Brain microvascular endothelial cell (primary cell): ENCODE results near the gene THSD4.

Experiments
- DNase-seq: peaks from one replicate; pipeline ENCODE4 v3.0.0-alpha.2; 2020
- H3K27ac ChIP-seq: fragments of 250-450 bp; sonication (Bioruptor Pico); 2 replicates; pipeline ENCODE4 v1.5.1; 2020; ENCODE audit warnings: mild to moderate bottlenecking, moderate library complexity
- H3K27me3 ChIP-seq: fragments of 250-450 bp; sonication (Bioruptor Pico); replicated peaks from 2 replicates; pipeline ENCODE4 v1.5.1; 2020; ENCODE audit warnings: mild to moderate bottlenecking
- H3K36me3 ChIP-seq: fragments of 250-450 bp; sonication (Bioruptor Pico); replicated peaks from 2 replicates; pipeline ENCODE4 v1.5.1; 2020; ENCODE audit warnings: mild to moderate bottlenecking
- H3K4me3 ChIP-seq: 2 replicates; pipeline ENCODE4 v1.5.1; 2011; ENCODE audit warnings: low read depth, mild to moderate bottlenecking, control low read depth, low read length, moderate library complexity
- in situ Hi-C: cut with HindIII; loops from 2 replicates; pipeline ENCODE4 v1.10.0; 2017; ENCODE audit warnings: low sequenced_read_pairs, low pct_ligation_motif_present
- TF ChIP-seq, protein P1 (sequence below): IDR thresholded peaks from 2 replicates; pipeline ENCODE4 v1.5.1; 2011; ENCODE audit warnings: low read depth, mild to moderate bottlenecking, moderate library complexity, low read length, control low read depth, inconsistent platforms; ENCODE audit errors: missing control alignments

Gene THSD4

DNA sequence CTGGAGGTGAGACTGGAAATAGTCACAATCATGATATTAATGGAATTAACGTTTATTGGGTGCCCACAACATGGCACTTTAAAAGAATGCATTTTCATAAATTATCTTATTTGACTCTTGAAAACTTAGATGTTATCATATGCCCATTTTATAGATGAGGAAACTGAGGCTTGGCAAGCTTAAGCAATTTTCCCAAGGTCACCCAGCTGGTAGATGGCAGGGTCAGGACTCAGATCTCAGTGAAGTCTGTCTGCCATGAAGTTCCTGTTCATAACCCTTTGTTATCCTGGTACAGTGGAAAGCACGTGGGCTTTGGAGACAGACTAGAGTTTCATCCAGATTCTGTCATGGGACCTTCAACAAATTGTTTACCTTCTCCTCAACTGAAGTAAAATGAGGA, 520.5 kb downstream of the THSD4 start:
- no peak overlapping the region for H3K4me3 ChIP-seq
- TF ChIP-seq, protein P1, sequence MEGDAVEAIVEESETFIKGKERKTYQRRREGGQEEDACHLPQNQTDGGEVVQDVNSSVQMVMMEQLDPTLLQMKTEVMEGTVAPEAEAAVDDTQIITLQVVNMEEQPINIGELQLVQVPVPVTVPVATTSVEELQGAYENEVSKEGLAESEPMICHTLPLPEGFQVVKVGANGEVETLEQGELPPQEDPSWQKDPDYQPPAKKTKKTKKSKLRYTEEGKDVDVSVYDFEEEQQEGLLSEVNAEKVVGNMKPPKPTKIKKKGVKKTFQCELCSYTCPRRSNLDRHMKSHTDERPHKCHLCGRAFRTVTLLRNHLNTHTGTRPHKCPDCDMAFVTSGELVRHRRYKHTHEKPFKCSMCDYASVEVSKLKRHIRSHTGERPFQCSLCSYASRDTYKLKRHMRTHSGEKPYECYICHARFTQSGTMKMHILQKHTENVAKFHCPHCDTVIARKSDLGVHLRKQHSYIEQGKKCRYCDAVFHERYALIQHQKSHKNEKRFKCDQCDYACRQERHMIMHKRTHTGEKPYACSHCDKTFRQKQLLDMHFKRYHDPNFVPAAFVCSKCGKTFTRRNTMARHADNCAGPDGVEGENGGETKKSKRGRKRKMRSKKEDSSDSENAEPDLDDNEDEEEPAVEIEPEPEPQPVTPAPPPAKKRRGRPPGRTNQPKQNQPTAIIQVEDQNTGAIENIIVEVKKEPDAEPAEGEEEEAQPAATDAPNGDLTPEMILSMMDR: no peak
- H3K27ac ChIP-seq: no peak overlapping the region
- DNase-seq: no peak
- no peaks in the 10 kb centered on the region for H3K36me3 ChIP-seq
- H3K27me3 ChIP-seq: no peaks in the 10 kb centered on the region
- in situ Hi-C loops: no loop called here

DNA sequence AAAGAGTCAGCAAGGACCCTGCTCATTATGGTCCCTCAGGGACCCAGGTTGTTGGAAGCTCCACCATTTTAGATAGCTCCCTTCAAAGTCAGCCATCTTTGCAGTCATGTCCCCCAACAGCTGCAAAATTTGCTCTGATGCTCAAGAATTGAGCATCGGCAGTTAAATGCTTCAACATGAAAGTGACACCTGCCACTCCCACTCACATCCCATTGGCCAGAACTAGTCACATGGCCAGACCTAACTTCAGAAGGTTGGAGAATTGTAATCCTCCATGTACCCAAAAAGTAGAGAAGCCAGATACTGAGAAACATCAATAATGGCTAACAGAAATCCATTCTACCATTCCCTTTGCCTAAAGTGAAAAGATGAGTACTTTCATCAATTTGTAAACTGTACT, 523.6 kb downstream of the THSD4 start:
- no peak for DNase-seq

DNA sequence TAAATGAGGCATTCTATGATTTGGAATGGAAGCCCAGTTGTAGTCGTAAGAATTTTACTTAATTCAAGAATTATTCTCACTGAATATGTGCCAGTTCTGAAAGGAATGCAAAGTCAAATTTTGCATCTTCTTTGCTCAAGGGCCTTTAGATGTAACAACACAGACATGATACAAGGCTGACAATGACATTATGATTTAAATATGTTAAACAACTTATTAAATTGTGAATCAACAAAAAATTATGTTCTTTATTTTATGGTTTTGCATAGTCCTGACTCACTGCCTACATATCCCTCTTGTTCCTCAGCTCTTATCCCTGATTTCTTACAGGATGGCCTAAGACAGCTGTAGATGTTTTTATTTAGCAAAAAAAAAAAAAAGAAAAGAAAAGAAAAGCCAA, 524.2 kb downstream of the THSD4 start:
- Histone ChIP-seq H3K36me3 (no peaks in the 10 kb centered on the region), H3K27ac (no peak overlapping the region), H3K4me3 (no peak overlapping the region), H3K27me3 (no peaks in the 10 kb centered on the region)
- TF ChIP-seq, protein P1: no peak
- in situ Hi-C loops: no loop called here
- no peak for DNase-seq

More for the DNA sequence above, 523.6 kb downstream of the THSD4 start:
- no peaks in the 10 kb centered on the region for H3K36me3 ChIP-seq
- H3K27me3 ChIP-seq: no peaks in the 10 kb centered on the region
- TF ChIP-seq, protein P1: no peak
- H3K27ac ChIP-seq: no peak overlapping the region
- no peak overlapping the region for H3K4me3 ChIP-seq
- in situ Hi-C loops: no loop called here

DNA sequence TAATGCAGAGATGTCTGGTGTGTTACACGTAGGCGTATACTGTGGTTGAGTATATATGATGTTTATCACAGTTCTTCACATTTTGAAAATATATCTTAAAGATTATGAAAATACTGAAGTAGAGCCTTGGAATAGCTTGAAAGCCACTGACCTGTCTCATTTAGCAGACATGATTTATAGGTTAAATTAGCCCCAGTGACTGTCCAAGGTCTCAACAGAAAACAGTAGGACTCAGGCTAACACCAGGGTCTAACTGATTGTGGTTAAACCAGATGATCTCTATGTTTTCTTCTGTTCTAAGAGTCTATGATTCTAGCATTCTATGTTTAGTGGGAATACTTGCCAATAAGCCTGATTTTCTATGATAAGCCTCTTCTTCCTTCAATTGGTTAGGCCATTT, 528.6 kb downstream of the THSD4 start:
- Histone ChIP-seq H3K27me3 (no peaks in the 10 kb centered on the region), H3K27ac (no peak overlapping the region), H3K36me3 (no peaks in the 10 kb centered on the region), H3K4me3 (no peak overlapping the region)
- in situ Hi-C loops: no loop called here
- TF ChIP-seq, protein P1: no peak
- DNase-seq: no peak

DNA sequence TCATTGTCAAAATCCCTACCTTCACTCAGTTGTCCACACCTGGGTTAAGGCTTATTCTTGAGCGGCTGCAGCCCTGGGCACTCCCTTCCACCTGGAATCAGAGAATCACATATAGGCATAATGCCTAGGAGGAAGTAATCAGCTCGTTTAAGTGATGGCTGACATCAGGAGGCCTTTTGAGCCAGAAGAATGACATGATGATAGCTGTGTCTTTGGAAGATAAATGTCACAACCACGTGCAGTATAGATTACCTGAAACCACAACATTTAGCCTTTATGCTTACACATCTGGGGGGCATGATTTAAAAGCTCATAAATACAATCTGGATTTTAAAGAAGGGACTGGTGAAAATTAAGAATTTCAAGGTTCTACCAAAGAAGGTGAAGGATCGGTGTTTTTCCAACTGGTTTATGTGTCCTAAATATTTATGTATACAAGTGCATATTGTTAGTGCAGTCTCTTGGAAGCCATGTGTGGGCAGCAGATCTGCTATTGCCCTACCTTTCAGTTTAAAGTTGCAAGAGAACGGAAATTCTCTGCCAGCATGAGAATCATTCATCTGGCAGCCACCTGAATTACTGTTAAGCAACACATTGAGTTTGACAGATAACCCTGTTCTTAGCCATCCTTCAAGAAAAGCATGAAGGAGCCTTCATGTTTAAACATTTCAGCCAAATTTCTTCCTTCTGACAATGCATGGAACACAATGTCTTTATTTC, 531.7 kb downstream of the THSD4 start:
- no peak for DNase-seq
- TF ChIP-seq, protein P1: no peak
- H3K27ac ChIP-seq: no peak overlapping the region
- no peaks in the 10 kb centered on the region for H3K36me3 ChIP-seq
- in situ Hi-C loops: no loop called here
- H3K27me3 ChIP-seq: no peaks in the 10 kb centered on the region
- H3K4me3 ChIP-seq: no peak overlapping the region

DNA sequence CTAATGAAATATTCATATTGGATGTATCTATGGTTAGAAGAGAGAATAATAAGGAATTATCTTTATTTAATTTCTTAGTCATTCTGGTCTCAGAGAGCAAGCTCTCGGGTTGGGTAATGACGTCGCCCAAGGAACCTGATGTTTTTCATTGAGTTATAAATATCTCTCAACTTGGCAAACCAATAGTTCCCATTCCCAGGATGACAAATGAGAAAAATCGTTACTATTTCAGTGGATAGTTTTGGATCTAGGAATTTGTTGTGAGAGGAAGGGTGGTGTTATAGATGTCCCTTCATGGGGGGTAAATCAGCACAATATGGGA, 532.2 kb downstream of the THSD4 start:
- in situ Hi-C loops: no loop called here

More for the DNA sequence above, 532.2 kb downstream of the THSD4 start:
- peak; percentile 38 for DNase-seq
- Histone ChIP-seq H3K36me3 (no peaks in the 10 kb centered on the region), H3K27ac (no peak overlapping the region), H3K4me3 (no peak overlapping the region), H3K27me3 (no peaks in the 10 kb centered on the region)
- TF ChIP-seq, protein P1: no peak
